ENCODE results near the gene CCNY.

DNA sequence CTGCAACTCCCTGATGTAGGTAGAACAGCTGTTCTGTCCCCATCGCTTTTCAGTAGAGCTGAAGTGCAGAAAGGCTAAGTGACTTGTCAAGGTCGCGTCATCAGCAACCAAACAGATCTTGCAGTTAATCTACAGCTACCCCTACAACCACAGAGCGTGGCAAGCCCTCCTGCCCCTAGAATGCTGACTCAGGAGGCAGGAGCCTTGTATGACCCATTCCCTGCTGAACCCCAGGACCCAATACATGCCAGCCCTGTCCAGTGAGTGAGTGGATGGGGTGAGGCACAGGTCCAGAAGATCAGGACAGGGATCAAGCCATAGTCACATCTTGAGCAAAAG is 242.3 kb downstream of the CCNY start:
- TF ChIP-seq, protein P1, sequence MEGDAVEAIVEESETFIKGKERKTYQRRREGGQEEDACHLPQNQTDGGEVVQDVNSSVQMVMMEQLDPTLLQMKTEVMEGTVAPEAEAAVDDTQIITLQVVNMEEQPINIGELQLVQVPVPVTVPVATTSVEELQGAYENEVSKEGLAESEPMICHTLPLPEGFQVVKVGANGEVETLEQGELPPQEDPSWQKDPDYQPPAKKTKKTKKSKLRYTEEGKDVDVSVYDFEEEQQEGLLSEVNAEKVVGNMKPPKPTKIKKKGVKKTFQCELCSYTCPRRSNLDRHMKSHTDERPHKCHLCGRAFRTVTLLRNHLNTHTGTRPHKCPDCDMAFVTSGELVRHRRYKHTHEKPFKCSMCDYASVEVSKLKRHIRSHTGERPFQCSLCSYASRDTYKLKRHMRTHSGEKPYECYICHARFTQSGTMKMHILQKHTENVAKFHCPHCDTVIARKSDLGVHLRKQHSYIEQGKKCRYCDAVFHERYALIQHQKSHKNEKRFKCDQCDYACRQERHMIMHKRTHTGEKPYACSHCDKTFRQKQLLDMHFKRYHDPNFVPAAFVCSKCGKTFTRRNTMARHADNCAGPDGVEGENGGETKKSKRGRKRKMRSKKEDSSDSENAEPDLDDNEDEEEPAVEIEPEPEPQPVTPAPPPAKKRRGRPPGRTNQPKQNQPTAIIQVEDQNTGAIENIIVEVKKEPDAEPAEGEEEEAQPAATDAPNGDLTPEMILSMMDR (conservative IDR thresholded peaks at IDR 0.05 in 1 of 2, IDR thresholded peaks at IDR 0.05 in 1 of 2; ENCODE audit: extremely low read depth in 1 of 2, insufficient read depth in 1 of 2, low read depth in 1 of 2, low read length in 2 of 2) = no peak
- no peak for TF ChIP-seq EZH2 (IDR thresholded peaks at IDR 0.05; ENCODE audit: borderline replicate concordance, low read length)

Data from mammary epithelial cell (primary cell).